Measurements from ENCODE around the gene ACTL6B. TPM values are rescaled to one million over a fixed set of nuclear protein-coding genes. Genes with fewer than 3 reads are reported as not detected.

The ACTL6B gene
- total RNA-seq, 2 donors from 2014 or later, result not detected

DNA sequence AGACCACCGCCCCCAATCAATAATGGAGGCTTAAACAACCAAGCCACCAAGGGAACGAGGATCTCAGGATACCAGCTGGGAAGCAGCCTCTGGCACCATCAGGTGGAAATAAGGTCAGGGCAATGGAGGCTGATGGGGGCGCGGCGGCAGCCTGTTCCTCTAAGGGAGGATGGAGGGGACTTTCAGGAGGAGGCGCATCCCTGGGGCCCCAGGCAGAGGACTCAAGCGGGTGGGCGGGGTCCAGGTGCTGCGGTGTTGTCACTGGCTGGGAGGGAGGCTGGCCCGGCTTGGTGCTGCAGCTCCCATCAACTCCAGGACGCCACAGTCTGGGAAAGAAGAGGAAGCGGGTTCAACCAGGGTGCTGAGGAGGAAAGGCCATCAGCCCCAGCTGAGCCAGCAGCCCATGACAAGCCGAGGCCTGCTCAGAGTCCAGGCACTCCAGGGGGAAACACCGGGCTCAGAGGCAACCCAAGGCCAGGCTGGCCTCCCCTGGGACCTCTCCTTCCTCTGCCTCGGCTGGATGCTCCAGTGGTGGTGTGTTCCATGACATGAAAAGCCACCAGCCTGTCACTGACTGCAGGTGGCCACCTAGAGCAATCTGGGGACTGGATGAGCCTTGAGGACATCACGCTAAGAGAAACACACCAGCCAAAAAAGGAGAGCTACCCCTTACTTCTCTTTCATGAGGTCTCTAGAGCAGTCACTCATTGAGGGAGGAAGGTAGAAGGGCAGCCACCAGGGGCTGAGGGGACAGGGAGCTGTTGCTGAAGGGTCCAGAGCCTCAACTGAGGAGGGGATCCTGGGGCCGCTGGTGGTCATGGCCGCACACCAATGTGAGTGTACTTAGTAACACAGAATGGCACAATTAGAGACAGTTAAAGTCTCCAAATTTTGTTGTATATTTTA, 33.2 kb upstream of the ACTL6B start:
- Histone ChIP-seq H3K4me3 (ENCODE audit: low read length) (no peak overlapping the region), H3K27ac (ENCODE audit: low read depth, low read length) (no peak overlapping the region), H3K9me3 (ENCODE audit: control insufficient read depth, low read length) (no peaks in the 10 kb centered on the region), H3K27me3 (ENCODE audit: control insufficient read depth, insufficient read depth, low read length, poor library complexity, severe bottlenecking) (no peaks in the 10 kb centered on the region), H3K4me1 (ENCODE audit: control insufficient read depth, insufficient read depth, low read length) (peaks cover 12% of the 10 kb centered on the region), H3K9ac (ENCODE audit: extremely low read depth, low read length, poor library complexity, severe bottlenecking) (no peak overlapping the region), H3K36me3 (ENCODE audit: control insufficient read depth, insufficient read depth, low read length) (peaks cover 42% of the 10 kb centered on the region)
- peaks cover 19% of the 10 kb centered on the region for H3K4me1 Mint-ChIP-seq
- peaks cover 33% of the 10 kb centered on the region for H3K36me3 Mint-ChIP-seq (ENCODE audit: low read depth)
- no peak for DNase-seq
- H3K4me3 Mint-ChIP-seq, result no peak overlapping the region
- H3K9me3 Mint-ChIP-seq, result no peaks in the 10 kb centered on the region
- TF ChIP-seq, protein P1, sequence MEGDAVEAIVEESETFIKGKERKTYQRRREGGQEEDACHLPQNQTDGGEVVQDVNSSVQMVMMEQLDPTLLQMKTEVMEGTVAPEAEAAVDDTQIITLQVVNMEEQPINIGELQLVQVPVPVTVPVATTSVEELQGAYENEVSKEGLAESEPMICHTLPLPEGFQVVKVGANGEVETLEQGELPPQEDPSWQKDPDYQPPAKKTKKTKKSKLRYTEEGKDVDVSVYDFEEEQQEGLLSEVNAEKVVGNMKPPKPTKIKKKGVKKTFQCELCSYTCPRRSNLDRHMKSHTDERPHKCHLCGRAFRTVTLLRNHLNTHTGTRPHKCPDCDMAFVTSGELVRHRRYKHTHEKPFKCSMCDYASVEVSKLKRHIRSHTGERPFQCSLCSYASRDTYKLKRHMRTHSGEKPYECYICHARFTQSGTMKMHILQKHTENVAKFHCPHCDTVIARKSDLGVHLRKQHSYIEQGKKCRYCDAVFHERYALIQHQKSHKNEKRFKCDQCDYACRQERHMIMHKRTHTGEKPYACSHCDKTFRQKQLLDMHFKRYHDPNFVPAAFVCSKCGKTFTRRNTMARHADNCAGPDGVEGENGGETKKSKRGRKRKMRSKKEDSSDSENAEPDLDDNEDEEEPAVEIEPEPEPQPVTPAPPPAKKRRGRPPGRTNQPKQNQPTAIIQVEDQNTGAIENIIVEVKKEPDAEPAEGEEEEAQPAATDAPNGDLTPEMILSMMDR (conservative IDR thresholded peaks at IDR 0.05), result peak; percentile 32
- WGBS, 2 experiments (ENCODE audit: insufficient coverage in 1 of 2, insufficient read length in 1 of 2), result 94 to 98% methylated on average over 8 to 18 of the region's 18 CpGs
- no peak overlapping the region for H3K27ac Mint-ChIP-seq
- no peaks in the 10 kb centered on the region for H3K27me3 Mint-ChIP-seq (ENCODE audit: insufficient read depth)

DNA sequence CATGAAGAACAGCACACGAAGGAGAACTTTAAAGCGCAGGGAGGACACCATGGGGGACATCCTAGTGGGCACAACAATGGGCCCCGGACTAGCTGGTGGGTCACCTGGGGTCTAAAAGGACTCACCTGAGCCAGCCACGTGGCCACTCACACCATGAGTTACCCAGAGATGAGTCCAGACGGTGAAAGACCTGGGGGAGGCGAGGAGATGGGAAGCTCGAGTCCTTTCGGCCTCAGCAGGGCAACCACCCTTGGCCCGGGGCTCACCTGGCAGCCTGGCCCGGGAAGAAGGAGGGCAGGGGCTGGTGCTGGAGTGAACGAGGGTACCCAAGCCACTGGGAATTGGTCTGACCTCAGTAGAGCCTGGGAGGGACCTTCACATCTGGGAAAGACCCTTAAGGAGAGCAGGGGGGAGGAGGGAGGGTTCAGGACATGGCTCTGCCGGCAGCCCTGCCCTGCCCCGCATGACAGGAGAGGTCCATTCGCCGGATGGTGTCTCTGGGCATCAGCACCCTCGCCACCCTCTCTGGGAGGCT, 32.1 kb upstream of the ACTL6B start:
- Histone ChIP-seq H3K9me3 (ENCODE audit: control insufficient read depth, low read length) (no peaks in the 10 kb centered on the region), H3K4me1 (ENCODE audit: control insufficient read depth, insufficient read depth, low read length) (peaks cover 12% of the 10 kb centered on the region), H3K4me3 (ENCODE audit: low read length) (no peak overlapping the region), H3K27me3 (ENCODE audit: control insufficient read depth, insufficient read depth, low read length, poor library complexity, severe bottlenecking) (no peaks in the 10 kb centered on the region), H3K36me3 (ENCODE audit: control insufficient read depth, insufficient read depth, low read length) (peaks cover 42% of the 10 kb centered on the region), H3K27ac (ENCODE audit: low read depth, low read length) (no peak overlapping the region), H3K9ac (ENCODE audit: extremely low read depth, low read length, poor library complexity, severe bottlenecking) (no peak overlapping the region)
- DNase-seq, result no peak
- 96% methylated on average over 4 to 16 of the region's 16 CpGs for WGBS, 2 experiments (ENCODE audit: insufficient coverage in 1 of 2, insufficient read length in 1 of 2)
- H3K27ac Mint-ChIP-seq, result no peak overlapping the region
- no peak overlapping the region for H3K4me3 Mint-ChIP-seq
- TF ChIP-seq, protein P1 (conservative IDR thresholded peaks at IDR 0.05), result no peak
- H3K4me1 Mint-ChIP-seq, result peaks cover 19% of the 10 kb centered on the region
- no peaks in the 10 kb centered on the region for H3K27me3 Mint-ChIP-seq (ENCODE audit: insufficient read depth)
- no peaks in the 10 kb centered on the region for H3K9me3 Mint-ChIP-seq
- peaks cover 34% of the 10 kb centered on the region for H3K36me3 Mint-ChIP-seq (ENCODE audit: low read depth)

DNA sequence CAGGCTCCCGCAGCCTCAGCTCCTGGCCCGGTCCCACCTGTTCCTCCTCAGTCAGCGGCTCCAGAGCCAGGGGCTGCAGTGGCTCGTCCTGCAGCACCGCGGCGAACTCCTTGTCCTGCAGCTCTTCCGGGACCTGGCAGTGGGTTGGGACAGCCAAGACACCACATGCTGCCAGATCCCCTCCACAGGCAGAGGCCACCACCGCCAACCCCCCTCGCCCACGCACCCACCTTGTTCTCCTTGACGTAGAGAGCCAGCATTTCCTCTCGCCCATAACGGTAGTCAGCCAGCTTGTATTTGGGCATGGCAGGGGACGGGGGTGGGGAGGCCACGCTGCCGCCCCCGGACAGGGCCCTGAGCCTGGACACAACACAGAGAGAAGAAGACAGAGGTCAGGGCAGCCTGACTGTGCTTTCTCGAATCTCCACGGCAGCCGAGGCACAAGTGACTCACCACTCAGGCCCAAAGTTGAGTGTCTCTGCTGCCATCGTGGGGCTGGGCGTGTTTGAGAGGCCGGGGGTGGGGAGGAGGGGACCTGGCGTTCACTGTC, 31.6 kb upstream of the ACTL6B start:
- Mint-ChIP-seq H3K36me3 (ENCODE audit: low read depth) (peaks cover 36% of the 10 kb centered on the region), H3K9me3 (no peaks in the 10 kb centered on the region), H3K4me1 (peaks cover 16% of the 10 kb centered on the region), H3K27ac (no peak overlapping the region), H3K4me3 (no peak overlapping the region), H3K27me3 (ENCODE audit: insufficient read depth) (no peaks in the 10 kb centered on the region)
- H3K27me3 ChIP-seq (ENCODE audit: control insufficient read depth, insufficient read depth, low read length, poor library complexity, severe bottlenecking), result no peaks in the 10 kb centered on the region
- WGBS, 2 experiments (ENCODE audit: insufficient coverage in 1 of 2, insufficient read length in 1 of 2), result 94% methylated on average over 16 to 25 of the region's 25 CpGs
- TF ChIP-seq, protein P1 (conservative IDR thresholded peaks at IDR 0.05), result no peak
- H3K36me3 ChIP-seq (ENCODE audit: control insufficient read depth, insufficient read depth, low read length), result peaks cover 43% of the 10 kb centered on the region
- DNase-seq, result no peak
- peaks cover 12% of the 10 kb centered on the region for H3K4me1 ChIP-seq (ENCODE audit: control insufficient read depth, insufficient read depth, low read length)
- no peak overlapping the region for H3K27ac ChIP-seq (ENCODE audit: low read depth, low read length)
- H3K9ac ChIP-seq (ENCODE audit: extremely low read depth, low read length, poor library complexity, severe bottlenecking), result no peak overlapping the region
- H3K9me3 ChIP-seq (ENCODE audit: control insufficient read depth, low read length), result no peaks in the 10 kb centered on the region
- H3K4me3 ChIP-seq (ENCODE audit: low read length), result no peak overlapping the region
